HepG2 (cell line): ENCODE measurements around the gene IFNAR2.

Experiments used
- HOXD1 ChIP-seq: sonication (generic); formaldehyde crosslinking; IDR thresholded peaks from 2 replicates; pipeline ENCODE4 v1.5.0; 2020; ENCODE audit warnings: missing genetic modification reagents
- SIN3A ChIP-seq: IDR thresholded peaks from 2 replicates; pipeline ENCODE4 v1.6.1; 2011; ENCODE audit warnings: low read depth, mild to moderate bottlenecking, control low read depth, low read length, borderline replicate concordance
- SUZ12 ChIP-seq: fragments of 150-350 bp; IDR thresholded peaks from 2 replicates; pipeline ENCODE4 v1.6.1; 2014; ENCODE audit warnings: low read depth, low read length
- ZFYVE20 ChIP-seq: sonication (generic); formaldehyde crosslinking; IDR thresholded peaks from 2 replicates; pipeline ENCODE4 v1.8.0; 2023; ENCODE audit warnings: low read depth, mild to moderate bottlenecking, moderate library complexity, missing genetic modification reagents, borderline replicate concordance
- ZNF354B ChIP-seq: sonication (generic); formaldehyde crosslinking; IDR thresholded peaks from 2 replicates; pipeline ENCODE4 v1.8.0; 2022; ENCODE audit warnings: mild to moderate bottlenecking, missing genetic modification reagents
- ZNF558 ChIP-seq: sonication (generic); formaldehyde crosslinking; IDR thresholded peaks from 2 replicates; pipeline ENCODE4 v1.9.0; 2022; ENCODE audit warnings: mild to moderate bottlenecking, missing genetic modification reagents, borderline replicate concordance

DNA sequence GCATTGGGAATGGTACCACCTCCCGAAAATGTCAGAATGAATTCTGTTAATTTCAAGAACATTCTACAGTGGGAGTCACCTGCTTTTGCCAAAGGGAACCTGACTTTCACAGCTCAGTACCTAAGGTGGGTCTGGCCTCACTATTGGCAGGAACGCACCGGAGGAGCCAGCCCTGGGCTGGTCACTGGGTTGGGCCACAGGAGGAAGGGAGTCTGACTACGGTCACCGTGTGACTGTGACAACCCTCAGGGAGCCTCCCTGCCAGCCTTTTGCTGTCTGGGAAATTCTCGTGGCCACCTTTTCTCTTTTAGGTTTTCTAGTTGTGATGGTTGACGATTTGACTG is 38.6 kb downstream of the IFNAR2 start:
- TF ChIP-seq SUZ12 (no peak), ZNF354B (CRISPR knock-in tag) (no peak), ZFYVE20 (CRISPR knock-in tag) (no peak), SIN3A (no peak), HOXD1 (no peak), ZNF558 (CRISPR knock-in tag) (no peak)
